Ovary (tissue), 3 donors: ENCODE measurements around the gene RAB3B.

ENCODE experiments used
- POLR2A ChIP-seq: fragments of 450-650 bp; IDR thresholded peaks from one replicate; pipeline ENCODE4 v1.6.1; 2017; ENCODE audit warnings: antibody characterized with exemption, mild to moderate bottlenecking, moderate library complexity
- TF ChIP-seq, protein P1 (sequence below), 3 donors: fragments of 450-650 bp in 2 of 3; fragments of 200-600 bp in 1 of 3; IDR thresholded peaks; one replicate each; pipeline versions ENCODE4 v1.5.1 to v1.8.0; 2016 to 2022; ENCODE audit warnings: antibody characterized with exemption in 3 of 3, mild to moderate bottlenecking in 1 of 3
- donor health status: DM: no; HTN: no; CAD: no.

DNA sequence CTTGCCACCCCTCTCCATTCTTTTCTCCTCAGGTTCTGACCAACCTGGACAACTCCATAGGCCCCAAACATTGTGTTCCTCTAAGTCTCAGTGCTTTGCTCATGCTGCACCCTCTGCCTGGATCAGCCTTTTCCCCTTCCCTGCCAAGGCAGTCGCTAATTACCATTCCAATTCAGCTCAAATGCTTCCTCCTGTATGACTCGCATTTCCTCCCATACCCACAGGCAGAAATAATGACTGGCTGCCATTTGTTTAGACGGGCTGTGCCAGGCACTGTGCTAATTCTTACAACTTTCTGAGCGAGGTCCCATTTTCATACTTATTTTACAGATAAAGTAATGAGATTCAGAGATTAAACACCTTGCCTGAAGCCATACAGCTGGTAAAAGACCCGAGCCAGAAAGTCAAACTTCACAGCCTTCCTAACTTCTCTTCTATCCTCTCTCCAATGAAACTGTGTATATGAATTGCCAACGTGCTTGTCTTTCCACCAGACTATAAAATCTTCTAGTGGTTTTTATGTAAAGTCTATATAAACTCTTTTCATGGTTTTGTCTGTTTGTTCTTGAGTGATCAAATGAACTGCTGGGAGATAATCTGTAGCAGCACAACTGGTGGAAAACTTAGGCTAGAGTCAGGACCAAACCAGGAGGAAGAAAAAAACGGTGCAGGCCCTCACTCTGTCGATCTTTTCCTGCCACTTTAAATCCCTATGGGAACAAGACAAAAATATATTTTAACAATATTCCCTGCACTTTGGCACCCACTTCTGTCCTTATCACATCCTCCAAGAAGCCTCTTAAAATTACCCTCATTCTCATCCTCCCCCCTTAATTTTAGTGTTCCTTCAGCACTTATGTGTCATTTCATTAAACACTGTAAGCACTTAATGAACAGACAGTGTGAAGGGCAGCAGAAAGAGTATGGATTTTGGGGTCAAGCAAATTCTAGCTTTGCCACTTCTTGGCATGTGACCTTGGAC lies 33.7 kb downstream of the RAB3B start:
- TF ChIP-seq POLR2A: no peak
- TF ChIP-seq, protein P1, sequence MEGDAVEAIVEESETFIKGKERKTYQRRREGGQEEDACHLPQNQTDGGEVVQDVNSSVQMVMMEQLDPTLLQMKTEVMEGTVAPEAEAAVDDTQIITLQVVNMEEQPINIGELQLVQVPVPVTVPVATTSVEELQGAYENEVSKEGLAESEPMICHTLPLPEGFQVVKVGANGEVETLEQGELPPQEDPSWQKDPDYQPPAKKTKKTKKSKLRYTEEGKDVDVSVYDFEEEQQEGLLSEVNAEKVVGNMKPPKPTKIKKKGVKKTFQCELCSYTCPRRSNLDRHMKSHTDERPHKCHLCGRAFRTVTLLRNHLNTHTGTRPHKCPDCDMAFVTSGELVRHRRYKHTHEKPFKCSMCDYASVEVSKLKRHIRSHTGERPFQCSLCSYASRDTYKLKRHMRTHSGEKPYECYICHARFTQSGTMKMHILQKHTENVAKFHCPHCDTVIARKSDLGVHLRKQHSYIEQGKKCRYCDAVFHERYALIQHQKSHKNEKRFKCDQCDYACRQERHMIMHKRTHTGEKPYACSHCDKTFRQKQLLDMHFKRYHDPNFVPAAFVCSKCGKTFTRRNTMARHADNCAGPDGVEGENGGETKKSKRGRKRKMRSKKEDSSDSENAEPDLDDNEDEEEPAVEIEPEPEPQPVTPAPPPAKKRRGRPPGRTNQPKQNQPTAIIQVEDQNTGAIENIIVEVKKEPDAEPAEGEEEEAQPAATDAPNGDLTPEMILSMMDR (IDR thresholded peaks at IDR 0.05): no peak
